Astrocyte of the spinal cord (primary cell): ENCODE data around the gene FAM227B.
"Not testable (repeated sequence)": the region's sequence is repeated elsewhere in the genome, so short reads cannot be mapped to it uniquely, and the experiment has no call there.

Source experiments
- DNase-seq: peaks from one replicate; pipeline ENCODE4 v3.0.0; 2011; ENCODE audit warnings: low read depth, low spot score
- H3K4me3 ChIP-seq: 2 replicates; pipeline ENCODE4 v1.5.1; 2011; ENCODE audit warnings: low read depth, mild to moderate bottlenecking, low read length, moderate library complexity
- CTCF ChIP-seq: IDR thresholded peaks from 2 replicates; pipeline ENCODE4 v1.5.1; 2012; ENCODE audit warnings: low read depth, mild to moderate bottlenecking, low read length, inconsistent platforms
- in situ Hi-C: cut with HindIII; loops from 2 replicates; pipeline ENCODE4 v1.10.0; 2017; ENCODE audit warnings: low sequenced_read_pairs

Gene FAM227B

GRCh38 chr15:49501586-49501985, 119.0 kb downstream of the FAM227B start:
- TF ChIP-seq CTCF, result no peak
- in situ Hi-C loops, result no loop called here

GRCh38 chr15:49495993-49496753, 124.4 kb downstream of the FAM227B start:
- TF ChIP-seq CTCF, result no peak
- in situ Hi-C loops, result no loop called here
- peak; percentile 39 for DNase-seq

More at GRCh38 chr15:49501586-49501985, 119.0 kb downstream of the FAM227B start:
- no peak for DNase-seq
- H3K4me3 ChIP-seq, result no peak overlapping the region

GRCh38 chr15:49494842-49495241, 125.8 kb downstream of the FAM227B start:
- H3K4me3 ChIP-seq, result no peak overlapping the region
- in situ Hi-C loops, result no loop called here
- DNase-seq, result no peak
- no peak for TF ChIP-seq CTCF

More at GRCh38 chr15:49495993-49496753, 124.4 kb downstream of the FAM227B start:
- H3K4me3 ChIP-seq, result no peak overlapping the region

- no peak for DNase-seq
- no peak for TF ChIP-seq CTCF
- in situ Hi-C loops, result no loop called here
- H3K4me3 ChIP-seq, result no peak overlapping the region
Observed at GRCh38 chr15:49492830-49493229, 127.8 kb downstream of the FAM227B start.

GRCh38 chr15:49492151-49492550, 128.5 kb downstream of the FAM227B start:
- TF ChIP-seq CTCF, result no peak
- no peak for DNase-seq
- in situ Hi-C loops, result no loop called here

GRCh38 chr15:49490966-49491365, 129.7 kb downstream of the FAM227B start:
- no peak for TF ChIP-seq CTCF
- in situ Hi-C loops, result no loop called here
- no peak for DNase-seq

More at GRCh38 chr15:49492151-49492550, 128.5 kb downstream of the FAM227B start:
- H3K4me3 ChIP-seq, result no peak overlapping the region

GRCh38 chr15:49485401-49485800, 135.2 kb downstream of the FAM227B start:
- H3K4me3 ChIP-seq, DNase-seq, in situ Hi-C loops: not testable (repeated sequence)

More at GRCh38 chr15:49490966-49491365, 129.7 kb downstream of the FAM227B start:
- no peak overlapping the region for H3K4me3 ChIP-seq

- DNase-seq, in situ Hi-C loops: not testable (repeated sequence)
Observed at GRCh38 chr15:49478982-49479381, 141.6 kb downstream of the FAM227B start.

GRCh38 chr15:49478021-49478420, 142.6 kb downstream of the FAM227B start:
- DNase-seq, H3K4me3 ChIP-seq, in situ Hi-C loops: not testable (repeated sequence)

More at GRCh38 chr15:49478982-49479381, 141.6 kb downstream of the FAM227B start:
- not testable (repeated sequence) for H3K4me3 ChIP-seq
